ENCODE results near the gene NSMCE4A.
"Not testable (repeated sequence)": the region's sequence is repeated elsewhere in the genome, so short reads cannot be mapped to it uniquely, and the experiment has no call there.

NSMCE4A gene

DNA sequence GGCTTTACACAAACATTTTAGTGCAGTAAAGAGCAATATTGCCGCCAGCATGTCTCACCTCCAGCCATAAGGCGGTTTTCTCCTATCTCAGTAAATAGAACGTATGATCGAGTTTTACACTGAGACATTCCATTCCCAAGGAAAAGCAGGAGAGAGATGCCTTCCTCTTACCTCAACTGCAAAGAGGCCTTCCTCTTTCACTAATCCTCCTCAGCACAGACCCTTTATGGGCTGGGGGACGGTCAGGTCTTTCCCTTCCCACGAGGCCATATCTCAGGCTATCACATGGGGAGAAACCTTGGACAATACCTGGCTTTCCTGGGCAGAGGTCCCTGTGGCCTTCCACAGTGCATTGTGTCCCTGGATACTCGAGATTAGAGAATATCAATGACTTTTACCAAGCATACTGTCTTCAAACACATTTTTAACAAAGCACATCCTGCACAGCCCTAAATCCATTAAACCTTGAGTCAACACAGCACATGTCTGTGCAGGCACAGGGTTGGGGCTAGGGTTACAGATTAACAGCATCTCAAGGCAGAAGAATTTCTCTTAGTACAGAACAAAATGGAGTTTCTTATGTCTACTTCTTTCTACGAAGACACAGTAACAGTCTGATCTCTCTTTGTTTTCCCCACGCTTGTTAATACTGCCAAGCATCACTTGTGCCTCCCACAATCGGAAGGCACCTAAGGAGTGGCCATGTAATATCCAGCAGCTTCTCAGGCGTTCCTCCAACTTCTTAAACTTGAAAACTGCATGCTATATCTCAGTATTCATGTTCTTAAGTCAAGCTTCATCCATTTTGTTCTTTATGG is 44.5 kb downstream of the NSMCE4A start:
- DNase-seq = not testable (repeated sequence)

DNA sequence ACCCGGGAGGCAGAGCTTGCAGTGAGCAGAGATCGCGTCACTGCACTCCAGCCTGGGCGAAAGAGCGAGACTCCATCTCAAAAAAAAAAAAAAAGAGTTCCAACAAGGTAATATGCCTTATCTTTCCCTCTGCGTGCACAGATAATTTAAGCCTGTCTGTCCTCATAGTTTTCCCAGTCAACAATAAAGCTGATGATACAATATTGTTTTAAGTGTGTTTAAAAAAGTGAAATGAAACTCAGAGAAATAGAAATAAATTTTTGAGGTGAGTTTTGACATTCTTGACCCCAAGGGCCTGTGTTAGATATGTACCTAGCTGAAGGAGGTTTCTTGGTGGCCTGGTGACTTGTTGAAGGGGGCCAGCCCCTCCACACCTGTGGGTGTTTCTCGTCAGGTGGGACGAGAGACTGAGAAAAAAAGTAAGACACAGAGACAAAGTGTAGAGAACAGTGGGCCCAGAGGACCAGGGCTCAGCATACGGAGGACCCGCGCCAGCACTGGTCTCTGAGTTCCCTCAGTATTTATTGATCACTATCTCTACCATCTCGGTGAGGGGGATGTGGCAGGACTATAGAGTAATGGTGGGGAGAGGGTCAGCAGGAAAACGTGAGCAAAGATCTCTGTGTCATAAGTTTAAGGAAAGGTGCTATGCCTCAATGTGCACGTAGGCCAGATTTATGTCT is 45.3 kb downstream of the NSMCE4A start:
- not testable (repeated sequence) for DNase-seq

DNA sequence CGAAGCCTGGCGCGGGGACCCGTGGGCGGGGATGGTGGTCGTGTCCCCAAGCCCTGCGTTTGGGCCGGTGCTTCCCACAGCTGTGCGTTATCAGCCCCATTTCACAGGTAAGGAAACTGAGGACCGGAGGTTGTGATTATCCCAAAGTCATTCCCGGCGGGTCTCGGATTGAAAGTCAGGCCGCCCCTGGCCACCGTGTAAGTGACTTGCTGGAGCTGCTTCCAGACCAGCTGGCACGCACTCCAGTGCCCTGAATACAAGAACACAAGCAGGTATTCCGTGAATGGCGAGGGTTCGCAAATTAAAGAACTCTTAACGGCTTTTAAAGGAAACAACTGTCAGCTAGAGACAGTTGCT is 46.5 kb downstream of the NSMCE4A start:
- peak in 1 of 2 experiments; percentile 7 for DNase-seq

DNA sequence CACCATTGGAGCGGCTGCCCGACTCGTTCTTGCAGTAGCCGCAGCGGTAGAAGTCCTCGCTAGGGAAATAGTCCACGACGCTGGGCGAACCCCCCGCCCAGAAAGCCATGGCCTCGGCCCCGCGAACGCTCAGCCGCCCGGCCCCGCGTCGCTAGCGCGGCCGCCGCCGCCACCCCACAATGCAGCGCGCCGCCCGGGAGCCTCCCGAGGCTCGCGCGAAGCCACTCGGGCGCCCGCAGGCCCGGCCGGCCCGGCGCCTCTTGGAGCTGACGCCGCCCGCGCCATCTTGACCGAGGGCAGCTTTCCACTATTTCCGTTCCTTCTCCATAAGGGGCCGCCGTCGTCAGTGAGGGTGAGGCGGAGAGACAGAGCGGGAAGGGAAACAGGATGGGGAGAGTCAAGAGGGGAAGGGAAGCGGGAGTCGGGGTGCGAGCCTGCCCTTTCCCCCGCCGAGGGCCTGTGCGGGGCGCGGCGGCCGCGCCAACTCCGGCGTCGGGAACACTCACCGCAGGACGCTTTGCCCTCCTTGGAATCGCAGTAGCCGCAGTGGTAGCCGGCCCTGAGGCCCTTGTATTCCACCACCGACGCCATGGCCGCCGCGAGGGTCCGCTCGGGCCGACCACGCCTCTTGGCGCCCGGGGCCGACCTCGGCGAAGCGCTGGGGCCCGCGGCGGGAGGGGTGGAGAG is 47.0 kb downstream of the NSMCE4A start, which contains the start of gene ATE1:
TSS of gene ATE1 (minus strand) at position 191 of the 687 bp plus-strand sequence. CDS start at position 109, 82 bp downstream.
- peak; percentile 64 to 92 for DNase-seq

DNA sequence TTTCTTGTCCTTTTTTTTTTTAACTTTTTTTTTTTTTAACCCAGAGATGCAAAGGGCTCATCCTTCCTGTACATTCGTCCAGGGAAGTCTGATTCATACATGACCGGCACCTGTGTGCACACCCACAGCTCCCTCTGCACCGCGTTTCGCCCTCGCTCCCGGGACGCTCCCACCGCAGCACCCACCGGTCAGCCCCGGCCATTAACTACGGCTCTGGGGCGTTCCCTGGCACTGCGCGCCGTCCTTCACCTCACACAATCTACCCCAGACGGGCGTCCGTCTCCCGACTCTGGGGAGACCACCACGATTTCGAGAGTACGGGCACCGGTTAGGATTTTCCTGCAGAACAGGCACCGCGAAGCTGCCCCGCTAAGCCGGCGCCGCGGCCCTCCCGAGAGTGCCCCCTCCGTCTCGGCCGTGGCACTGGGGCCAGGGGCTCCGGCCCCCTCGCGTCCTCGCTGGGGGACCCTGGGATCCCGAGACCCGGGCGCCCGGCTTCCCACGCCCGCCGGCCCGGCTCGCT is 47.6 kb downstream of the NSMCE4A start:
- peak; percentile 34 to 65 for DNase-seq

DNA sequence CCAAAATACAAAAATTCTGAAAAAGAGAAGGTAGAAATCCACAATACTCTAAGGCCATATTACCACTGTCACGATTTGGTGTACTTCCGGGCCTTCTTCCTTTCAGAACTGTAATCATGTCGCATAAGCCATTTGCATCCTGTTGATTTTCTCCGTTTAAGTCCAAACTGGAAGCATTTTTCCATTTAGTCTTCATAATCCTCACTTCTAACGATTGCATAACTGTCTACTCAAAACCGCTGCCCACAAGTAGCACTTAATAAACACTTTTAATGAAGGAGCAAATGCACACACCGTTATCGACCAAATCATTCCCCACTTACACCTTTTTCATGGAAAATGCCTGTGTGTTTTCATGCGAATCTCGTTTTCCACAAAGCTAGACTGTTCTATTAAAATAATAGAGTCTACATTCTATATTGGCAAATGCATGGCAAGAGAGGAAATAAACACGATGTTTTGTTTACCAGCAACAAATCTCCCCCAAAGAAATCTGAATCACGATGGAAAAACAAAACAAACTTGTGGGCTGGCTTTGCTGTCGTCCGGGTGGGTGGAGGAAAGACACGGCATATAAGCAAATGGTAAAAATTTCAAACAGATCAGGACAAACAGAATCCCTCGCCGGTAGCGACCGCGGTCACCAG is 48.2 kb downstream of the NSMCE4A start:
- no peak for DNase-seq

DNA sequence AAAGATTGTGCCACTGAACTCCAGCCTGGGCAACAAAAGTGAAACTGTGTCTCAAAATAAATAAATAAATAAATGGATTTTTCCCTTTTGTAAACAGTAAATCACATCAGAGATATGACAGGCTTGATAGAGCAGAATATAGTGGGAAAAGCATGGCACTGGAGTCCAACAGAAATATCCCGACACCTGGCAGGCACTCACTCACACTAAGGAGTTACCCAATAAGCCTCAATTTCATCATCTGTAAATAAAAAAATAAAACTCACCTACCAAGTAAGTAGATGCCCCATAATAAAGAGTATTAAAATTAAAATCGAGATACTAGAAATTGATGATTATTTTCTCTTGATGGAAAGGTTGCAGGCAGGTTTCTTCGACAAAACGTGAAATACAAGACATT is 48.9 kb downstream of the NSMCE4A start:
- no peak for DNase-seq

DNA sequence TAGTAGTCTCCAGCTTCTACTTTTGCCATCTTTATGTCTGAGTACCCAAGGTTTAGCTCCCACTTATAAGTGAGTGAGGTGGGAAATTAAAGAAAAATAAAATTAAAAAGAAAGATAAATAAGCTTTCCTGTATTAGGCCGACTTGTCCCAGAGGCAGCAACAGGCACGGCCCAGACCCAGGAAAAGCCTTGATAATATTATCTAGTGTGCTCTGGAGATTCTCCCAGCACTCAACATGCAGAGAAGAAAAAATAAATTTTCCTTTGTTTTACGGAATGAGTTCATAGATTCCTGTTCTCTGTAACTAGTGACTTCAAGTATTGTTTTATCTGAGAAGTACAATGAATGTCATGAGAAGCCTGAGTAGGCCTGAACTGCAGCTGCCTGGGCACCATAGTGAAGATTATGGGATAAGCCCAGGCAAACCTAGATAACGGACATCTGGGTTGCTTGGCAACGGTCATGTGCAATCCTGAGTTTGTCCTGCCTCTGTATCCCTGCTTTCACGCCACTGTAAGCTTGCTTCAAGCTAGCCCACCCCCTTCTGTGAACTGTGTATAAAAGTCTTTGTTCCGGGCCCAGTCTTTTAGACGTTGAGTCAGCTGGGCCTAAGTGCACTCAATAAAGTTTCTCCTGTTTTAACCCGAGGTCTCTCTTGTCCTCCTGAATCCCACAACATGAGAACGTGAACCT is 53.6 kb downstream of the NSMCE4A start:
- DNase-seq = no peak

DNA sequence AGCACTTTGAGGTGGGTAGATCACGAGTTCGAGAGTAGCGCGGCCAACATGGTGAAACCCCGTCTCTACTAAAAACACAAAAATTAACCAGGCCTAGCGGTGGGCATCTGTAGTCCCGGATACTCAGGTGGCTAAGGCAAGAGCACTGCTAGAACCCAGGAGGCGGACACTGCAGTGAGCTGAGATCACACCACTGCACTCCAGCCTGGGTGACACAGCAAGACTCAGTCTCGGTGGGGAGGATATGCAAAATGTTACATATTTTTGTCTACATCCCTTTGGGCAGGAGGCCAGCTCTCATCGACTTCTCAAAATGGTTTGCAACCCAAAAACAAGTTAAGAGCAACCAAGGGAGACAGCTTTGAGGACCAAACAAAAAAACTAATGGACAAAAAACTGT is 55.4 kb downstream of the NSMCE4A start:
- DNase-seq = no peak

DNA sequence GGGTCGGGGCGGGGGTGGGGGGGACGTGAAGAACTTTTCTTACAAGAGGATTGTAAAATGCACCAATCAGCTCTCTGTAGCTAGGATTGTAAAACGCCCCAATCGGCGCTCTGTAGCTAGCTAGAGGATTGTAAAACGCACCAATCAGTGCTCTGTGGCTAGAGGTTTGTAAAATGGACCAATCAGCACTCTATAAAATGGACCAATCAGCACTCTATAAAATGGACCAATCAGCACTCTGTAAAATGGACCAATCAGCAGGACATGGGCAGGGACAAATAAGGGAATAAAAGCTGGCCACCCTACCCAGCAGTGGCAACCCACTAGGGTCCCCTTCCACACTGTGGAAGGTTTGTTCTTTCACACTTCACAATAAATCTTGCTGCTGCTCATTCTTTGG is 56.2 kb downstream of the NSMCE4A start:
- DNase-seq = not testable (repeated sequence)

DNA sequence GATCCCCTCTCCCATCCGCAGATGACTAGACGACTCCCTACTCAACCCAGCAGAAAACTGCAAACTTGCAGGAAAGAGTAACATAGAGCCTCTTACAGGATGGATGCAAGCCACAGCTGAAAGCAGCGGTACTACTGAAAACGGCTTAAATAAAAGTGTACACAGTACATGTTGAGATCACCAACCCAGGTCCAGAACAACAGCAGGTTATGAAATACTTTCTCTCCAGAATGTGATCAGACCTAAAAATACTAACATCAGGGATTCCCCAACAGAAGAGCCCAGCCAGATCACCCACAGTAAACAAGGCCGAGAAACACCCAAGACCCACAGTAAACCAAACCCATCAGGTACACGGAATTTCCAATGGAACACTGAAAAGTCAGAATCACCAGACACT is 60.4 kb downstream of the NSMCE4A start:
- no peak for DNase-seq

DNA sequence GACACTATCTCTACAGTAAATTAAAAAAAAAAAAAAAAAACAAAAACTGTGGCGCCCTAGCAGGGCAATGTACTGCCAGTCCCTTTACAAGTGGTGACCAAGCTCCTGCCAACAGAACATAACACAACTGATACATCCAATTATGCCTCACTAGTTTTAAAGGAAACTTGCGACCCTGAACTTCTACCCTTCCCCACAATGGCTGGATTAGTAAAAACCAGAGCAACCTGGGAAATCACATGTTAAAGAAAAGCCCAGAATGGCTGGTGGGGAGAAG is 63.7 kb downstream of the NSMCE4A start:
- DNase-seq = no peak

DNA sequence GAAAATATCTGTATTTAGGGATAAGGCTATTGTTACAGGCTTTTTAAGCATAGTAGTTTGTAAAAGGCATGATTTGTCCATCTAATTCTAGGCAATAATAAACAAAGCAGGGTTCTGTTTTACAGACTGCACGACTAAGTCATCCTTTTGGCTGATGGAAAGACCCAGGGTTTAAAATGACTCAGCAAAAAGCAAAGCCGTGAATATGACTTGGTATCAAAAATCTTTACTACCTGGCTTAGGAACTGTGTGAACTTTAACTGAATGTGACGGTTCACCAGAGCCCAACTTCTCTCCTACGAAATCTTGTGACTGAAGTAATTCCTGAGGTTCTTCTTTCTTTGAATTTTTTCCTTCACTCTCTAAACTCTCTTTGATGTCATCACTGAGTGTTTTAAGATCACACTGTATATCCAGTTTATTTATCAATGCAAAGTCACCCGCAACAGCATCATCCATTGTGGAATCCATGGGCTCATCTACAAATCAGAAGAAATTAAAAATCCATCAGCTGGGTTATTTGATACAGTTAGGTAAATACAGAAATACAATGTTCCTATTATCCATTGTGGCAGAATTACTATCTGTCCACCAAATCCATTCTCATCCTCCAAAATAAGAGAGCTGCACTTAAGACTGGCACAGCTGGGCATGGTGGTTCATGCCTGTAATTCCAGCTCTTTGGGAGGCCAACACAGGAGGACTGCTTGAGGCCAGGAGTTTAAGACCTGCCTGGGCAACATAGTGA is 64.2 kb downstream of the NSMCE4A start:
- peak; percentile 26 to 28 for DNase-seq

Data from NCI-H526 (cell line).